ENCODE measurements around the gene ACSF3.
A peak's percentile ranks its signal among the peaks of the same experiment; 100 is the strongest.

The ACSF3 gene

DNA sequence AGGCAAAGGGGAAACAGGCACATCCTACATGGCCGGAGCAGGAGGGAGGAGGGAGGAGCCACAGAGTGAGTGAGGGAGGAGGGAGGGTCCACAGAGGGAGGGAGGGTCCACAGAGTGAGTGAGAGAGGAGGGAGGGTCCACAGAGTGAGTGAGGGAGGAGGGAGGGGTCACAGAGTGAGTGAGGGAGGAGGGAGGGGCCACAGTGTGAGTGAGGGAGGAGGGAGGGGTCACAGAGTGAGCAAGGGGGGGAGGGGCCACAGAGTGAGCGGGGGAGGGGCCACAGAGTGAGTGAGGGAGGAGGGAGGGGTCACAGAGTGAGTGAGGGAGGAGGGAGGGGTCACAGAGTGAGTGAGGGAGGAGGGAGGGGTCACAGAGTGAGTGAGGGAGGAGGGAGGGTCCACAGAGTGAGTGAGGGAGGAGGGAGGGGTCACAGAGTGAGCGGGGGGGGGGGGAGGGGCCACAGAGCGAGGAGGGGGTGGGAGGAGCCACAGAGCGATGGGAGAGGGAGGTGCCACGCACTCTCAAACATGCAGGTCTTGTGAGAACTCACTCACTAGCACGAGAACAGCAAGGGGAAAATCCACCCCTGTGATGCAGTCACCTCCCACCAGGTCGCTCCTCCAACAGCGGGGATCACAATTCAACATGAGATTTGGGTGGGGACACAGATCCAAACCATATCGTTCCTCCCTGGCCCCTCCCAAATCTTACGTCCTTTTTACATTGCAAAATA is 53.6 kb downstream of the ACSF3 start:
- intact Hi-C loops (cut with DNase I) = no loop called here
- no peak for DNase-seq

DNA sequence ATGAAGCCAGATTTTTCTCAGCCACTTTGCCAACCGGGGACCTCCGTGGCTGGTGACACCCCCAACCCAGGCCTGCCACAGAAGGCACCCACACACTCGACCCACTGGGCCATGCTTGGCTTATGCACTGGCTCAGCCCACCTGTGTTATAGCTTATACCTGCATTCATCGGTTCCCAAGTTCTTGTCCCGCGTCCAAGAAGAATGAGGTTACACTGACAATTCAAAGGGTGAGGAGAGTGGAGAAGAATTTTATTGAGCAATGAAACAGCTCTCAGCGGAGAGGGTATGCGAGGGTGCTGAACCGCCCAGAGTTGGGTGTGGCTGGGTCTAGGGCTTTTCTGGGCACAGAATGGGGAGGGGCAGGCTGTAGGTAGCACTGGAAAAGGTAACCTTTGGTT is 55.7 kb downstream of the ACSF3 start:
- intact Hi-C loops (cut with DNase I) = no loop called here
- DNase-seq = no peak

DNA sequence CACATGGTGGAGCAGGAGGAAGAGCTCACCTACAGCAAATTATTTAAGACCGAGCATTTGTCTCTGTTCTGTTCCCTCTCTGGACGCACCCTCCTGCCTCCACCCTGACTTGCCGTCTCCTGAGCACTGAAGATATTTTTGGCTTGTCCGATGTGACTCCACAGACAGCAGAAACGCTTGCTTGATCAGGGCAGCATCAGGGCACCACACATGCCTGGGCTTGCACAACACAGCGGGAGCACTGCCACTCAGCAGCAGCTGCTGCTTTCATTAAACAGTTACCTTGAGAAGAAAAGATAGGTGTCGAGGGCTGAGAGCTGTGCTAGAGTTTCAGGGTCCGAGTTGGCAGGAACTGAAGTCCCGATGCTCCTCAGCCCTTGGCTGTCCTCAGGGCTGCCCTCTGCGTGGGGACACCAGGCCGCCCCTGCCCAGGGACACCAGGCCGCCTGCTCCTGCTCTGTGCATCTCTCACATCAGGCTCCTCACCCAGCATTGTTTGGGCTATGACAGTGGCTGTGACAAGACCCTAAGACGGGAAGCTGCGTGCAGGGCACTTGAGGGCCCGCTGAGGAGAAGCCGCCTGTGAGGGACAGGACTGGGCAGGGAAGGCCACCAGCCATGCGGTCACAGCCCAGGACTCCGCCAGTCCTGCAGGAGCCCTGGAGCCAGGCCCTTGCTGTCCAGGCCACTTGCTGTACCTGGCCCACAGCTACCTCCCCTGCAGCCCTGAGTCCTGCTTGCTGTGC is 56.6 kb downstream of the ACSF3 start:
- intact Hi-C loops (cut with DNase I) = no loop called here
- no peak for DNase-seq

GRCh38 chr16:89150981-89151380 is 57.3 kb downstream of the ACSF3 start:
- intact Hi-C loops (cut with DNase I) = no loop called here
- no peak for DNase-seq

- intact Hi-C loops (cut with DNase I) = no loop called here
- DNase-seq = no peak
These were observed 59.4 kb downstream of the ACSF3 start for GRCh38 chr16:89152831-89153700.

- no peak for DNase-seq
- intact Hi-C loops (cut with DNase I) = no loop called here
These were observed 60.2 kb downstream of the ACSF3 start for GRCh38 chr16:89153848-89154271.

GRCh38 chr16:89154390-89155183 is 60.9 kb downstream of the ACSF3 start:
- DNase-seq = peak in 1 of 42 donors; percentile 37

GRCh38 chr16:89155184-89155679 is 61.6 kb downstream of the ACSF3 start:
- intact Hi-C loops (cut with DNase I) = no loop called here
- peak in 13 of 42 donors; percentile 14 to 53 (median 35) for DNase-seq

More at GRCh38 chr16:89154390-89155183, 60.9 kb downstream of the ACSF3 start:
- intact Hi-C loops (cut with DNase I) = no loop called here

GRCh38 chr16:89155851-89156739 is 62.4 kb downstream of the ACSF3 start:
- DNase-seq = peak in 7 of 42 donors; percentile 17 to 43 (median 34)
- intact Hi-C loops (cut with DNase I) = no loop called here

DNA sequence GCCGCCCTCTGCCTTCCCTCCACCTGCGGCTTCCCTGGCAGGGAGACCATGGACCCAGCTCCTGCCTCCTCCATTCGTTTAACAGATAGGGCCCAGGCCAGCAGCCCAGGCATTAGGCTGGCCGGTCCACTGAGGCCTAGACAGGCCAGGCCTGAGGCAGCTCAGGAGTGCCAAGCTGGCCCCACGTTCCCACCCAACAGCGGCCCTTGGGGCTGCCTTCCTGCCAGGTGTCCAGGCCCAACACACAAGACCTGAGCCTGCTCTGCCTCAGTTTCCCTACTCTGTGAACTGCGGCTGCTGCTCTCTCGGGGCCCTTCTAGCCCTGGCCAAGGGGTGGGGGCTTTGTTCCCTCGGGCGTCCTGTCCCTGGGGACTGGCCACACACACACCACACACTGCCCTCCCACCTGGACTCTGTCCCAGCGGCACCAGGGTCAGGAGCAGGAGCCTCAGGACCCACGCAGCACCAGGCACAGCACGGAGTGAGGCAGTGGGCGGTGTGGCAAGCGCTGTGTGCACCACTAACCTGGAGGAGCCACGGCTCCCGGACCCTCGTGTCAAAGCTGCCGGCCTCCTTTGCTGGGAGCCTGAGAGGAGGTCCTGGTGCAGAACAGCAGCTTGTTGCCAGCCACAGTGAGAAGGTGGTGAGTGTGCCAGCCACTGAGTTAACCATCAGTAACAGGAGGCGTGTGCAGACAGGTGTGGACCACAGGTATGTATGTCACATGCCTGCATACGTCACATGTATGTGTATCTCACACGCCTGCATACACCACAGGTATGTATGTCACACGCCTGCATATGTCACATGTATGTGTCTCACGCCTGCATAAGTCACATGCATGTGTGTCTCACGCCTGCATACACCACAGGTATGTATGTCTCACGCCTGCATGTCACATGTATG is 63.3 kb downstream of the ACSF3 start:
- DNase-seq = no peak
- intact Hi-C loops (cut with DNase I) = no loop called here

DNA sequence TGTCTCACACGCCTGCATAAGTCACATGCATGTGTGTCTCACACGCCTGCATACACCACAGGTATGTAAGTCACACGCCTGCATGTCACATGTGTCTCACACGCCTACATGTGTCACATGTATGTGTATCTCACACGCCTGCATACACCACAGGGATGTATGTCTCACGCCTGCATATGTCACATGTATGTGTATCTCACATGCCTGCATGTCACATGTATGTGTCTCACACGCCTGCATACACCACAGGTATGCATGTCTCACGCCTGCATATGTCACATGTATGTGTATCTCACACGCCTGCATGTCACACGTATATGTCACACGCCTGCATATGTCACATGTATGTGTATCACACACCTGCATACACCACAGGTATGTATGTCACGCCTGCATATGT is 64.1 kb downstream of the ACSF3 start:
- DNase-seq = no peak
- intact Hi-C loops (cut with DNase I) = no loop called here

DNA sequence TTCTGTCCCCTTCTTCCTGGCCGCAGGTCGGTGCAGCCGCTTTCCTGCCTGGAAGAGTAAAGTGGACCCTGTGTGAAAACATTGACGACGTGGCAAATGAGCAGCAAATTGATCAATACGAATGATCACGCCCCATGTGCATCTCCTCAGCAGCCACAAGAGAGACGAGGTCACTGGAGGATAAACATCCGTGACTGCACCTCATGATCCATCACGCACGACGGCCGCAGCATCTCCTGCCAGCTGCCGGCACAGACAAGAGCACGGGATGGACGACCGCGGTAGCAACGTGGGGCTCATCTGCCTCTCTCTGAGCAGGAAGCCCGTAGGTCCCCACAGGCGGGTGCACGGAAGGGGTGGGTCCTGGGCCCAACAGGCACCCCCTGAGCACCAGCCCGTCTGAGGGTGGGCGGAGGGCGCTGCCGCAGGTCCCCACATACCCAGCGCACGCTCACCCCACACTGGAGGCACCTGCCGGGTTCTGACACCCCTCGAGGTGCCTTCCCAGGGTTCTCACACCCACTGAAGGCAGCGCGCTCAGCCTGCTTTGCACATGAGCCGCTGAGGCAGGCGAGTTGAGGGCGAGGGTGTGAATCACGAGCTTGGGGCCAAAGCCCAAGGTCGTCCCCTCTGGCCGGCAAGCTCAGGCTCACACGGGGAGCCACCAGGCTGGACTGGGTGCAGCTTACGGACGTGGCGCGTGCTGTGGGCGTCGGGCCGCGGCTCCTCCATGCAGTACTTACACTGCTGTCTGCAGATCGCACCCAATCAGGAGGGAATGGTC is 65.6 kb downstream of the ACSF3 start:
- intact Hi-C loops (cut with DNase I) = no loop called here

DNA sequence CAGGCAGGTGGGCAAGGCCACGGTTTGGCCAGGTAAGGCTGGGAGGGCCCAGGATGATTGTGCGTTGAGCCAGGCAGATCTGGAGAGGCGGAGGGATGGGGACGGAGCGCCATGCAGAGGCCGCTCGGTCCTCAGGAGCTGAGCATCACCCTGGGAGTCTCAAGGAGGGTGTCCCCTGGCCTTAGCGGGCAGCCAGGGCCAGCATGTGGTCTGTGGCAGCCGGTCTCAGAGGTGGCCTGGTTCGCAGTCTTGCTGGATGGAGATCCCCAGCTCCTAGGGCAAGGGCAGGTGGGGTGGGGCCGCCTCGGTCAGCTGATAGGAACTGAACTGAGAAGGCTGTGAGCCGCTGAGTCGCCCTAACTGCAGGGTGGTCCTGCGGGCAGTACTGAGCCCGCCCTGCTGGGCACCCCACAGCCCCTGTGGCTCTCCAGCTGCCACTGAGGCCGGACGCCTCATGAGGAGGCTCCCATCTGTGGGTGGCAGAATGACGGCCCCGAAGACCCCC is 66.2 kb downstream of the ACSF3 start:
- no peak for DNase-seq
- intact Hi-C loops (cut with DNase I) = no loop called here

More for the DNA sequence above, 65.6 kb downstream of the ACSF3 start:
- no peak for DNase-seq

DNA sequence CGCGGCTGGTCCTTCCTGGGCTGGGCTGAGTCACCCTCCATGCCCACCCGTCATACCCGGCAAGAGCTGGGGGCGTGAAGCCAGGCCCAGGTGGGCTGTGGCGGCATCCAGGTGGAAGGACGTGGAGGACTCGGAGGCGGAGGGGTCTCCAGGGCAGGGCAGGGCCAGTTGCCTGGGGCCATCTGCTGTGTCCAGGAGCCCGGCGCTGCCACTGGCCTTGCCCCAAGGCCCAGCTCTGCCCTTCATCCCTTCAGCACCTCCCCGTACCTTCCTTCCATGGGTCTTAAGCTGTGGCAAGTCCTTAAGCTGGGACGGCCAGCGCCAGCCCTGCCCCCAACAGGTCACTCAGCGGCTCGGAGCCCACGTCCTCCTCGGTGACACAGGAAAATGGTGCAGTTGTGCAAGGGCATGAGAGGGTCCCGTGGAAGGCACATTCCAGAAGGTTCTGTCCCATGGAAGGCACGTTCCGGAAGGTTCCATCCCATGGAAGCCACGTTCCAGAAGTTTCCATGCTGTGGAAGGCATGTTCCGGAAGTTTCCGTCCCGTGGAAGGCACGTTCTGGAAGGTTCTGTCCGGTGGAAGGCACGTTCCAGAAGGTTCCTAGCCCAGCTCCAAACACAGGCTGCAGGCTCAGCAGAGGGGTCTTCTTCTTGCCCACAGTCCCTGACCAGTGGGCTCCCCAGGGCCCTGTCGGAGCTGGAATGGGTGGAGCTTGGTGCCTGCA is 67.5 kb downstream of the ACSF3 start:
- intact Hi-C loops (cut with DNase I) = no loop called here
- no peak for DNase-seq

Data from head of caudate nucleus (tissue), 42 donors.